ENCODE data around the gene PAPSS1. TPM values are rescaled to one million over a fixed set of nuclear protein-coding genes. Genes with fewer than 3 reads are reported as not detected.

Gene PAPSS1
- total RNA-seq, 2 donors from 2014 or later, result 20.0 to 29.8 TPM

GRCh38 chr4:107589269-107589668 is 130.8 kb downstream of the PAPSS1 start:
- no peaks in the 10 kb centered on the region for H3K36me3 ChIP-seq
- ATAC-seq (ENCODE audit: insufficient number of reproducible peaks, low FRiP score, low read depth) (no peak), DNase-seq (ENCODE audit: low spot score) (no peak)
- TF ChIP-seq CTCF (IDR thresholded peaks at IDR 0.05), result no peak
- H3K4me3 ChIP-seq, result no peak overlapping the region
- no peaks in the 10 kb centered on the region for H3K27me3 ChIP-seq (replicated peaks; ENCODE audit: insufficient read depth)
- no peak overlapping the region for H3K27ac ChIP-seq
- peaks cover 7% of the 10 kb centered on the region for H3K9me3 ChIP-seq
- H3K4me1 ChIP-seq (ENCODE audit: control insufficient read depth in 1 of 2, low read depth in 2 of 2), result no peaks in the 10 kb centered on the region

GRCh38 chr4:107586371-107586770 is 133.7 kb downstream of the PAPSS1 start:
- H3K27ac ChIP-seq, result no peak overlapping the region
- H3K9me3 ChIP-seq, result peaks cover 7% of the 10 kb centered on the region
- H3K4me3 ChIP-seq, result no peak overlapping the region
- no peak for DNase-seq (ENCODE audit: low spot score)
- no peaks in the 10 kb centered on the region for H3K27me3 ChIP-seq (replicated peaks; ENCODE audit: insufficient read depth)
- H3K4me1 ChIP-seq (ENCODE audit: control insufficient read depth in 1 of 2, low read depth in 2 of 2), result no peaks in the 10 kb centered on the region
- H3K36me3 ChIP-seq, result no peaks in the 10 kb centered on the region
- TF ChIP-seq CTCF (IDR thresholded peaks at IDR 0.05), result no peak
- ATAC-seq (ENCODE audit: insufficient number of reproducible peaks, low FRiP score, low read depth), result no peak

- DNase-seq (ENCODE audit: low spot score), result no peak
- Histone ChIP-seq H3K9me3 (no peaks in the 10 kb centered on the region), H3K4me1 (ENCODE audit: control insufficient read depth in 1 of 2, low read depth in 2 of 2) (no peaks in the 10 kb centered on the region), H3K27ac (no peak overlapping the region), H3K27me3 (replicated peaks; ENCODE audit: insufficient read depth) (no peaks in the 10 kb centered on the region), H3K4me3 (no peak overlapping the region), H3K36me3 (no peaks in the 10 kb centered on the region)
- no peak for TF ChIP-seq CTCF (IDR thresholded peaks at IDR 0.05)
- ATAC-seq (ENCODE audit: insufficient number of reproducible peaks, low FRiP score, low read depth), result no peak
These were observed 140.9 kb downstream of the PAPSS1 start for GRCh38 chr4:107579099-107579498.

GRCh38 chr4:107578321-107578720 is 141.7 kb downstream of the PAPSS1 start:
- no peak overlapping the region for H3K4me3 ChIP-seq
- H3K9me3 ChIP-seq, result no peaks in the 10 kb centered on the region
- no peaks in the 10 kb centered on the region for H3K27me3 ChIP-seq (replicated peaks; ENCODE audit: insufficient read depth)
- H3K36me3 ChIP-seq, result no peaks in the 10 kb centered on the region
- ATAC-seq (ENCODE audit: insufficient number of reproducible peaks, low FRiP score, low read depth) (no peak), DNase-seq (ENCODE audit: low spot score) (no peak)
- no peak for TF ChIP-seq CTCF (IDR thresholded peaks at IDR 0.05)
- no peak overlapping the region for H3K27ac ChIP-seq
- H3K4me1 ChIP-seq (ENCODE audit: control insufficient read depth in 1 of 2, low read depth in 2 of 2), result no peaks in the 10 kb centered on the region

- H3K4me1 ChIP-seq (ENCODE audit: control insufficient read depth in 1 of 2, low read depth in 2 of 2), result no peaks in the 10 kb centered on the region
- no peak for ATAC-seq (ENCODE audit: insufficient number of reproducible peaks, low FRiP score, low read depth)
- no peak for DNase-seq (ENCODE audit: low spot score)
- no peak for TF ChIP-seq CTCF (IDR thresholded peaks at IDR 0.05)
- no peaks in the 10 kb centered on the region for H3K9me3 ChIP-seq
- H3K27me3 ChIP-seq (replicated peaks; ENCODE audit: insufficient read depth), result no peaks in the 10 kb centered on the region
- no peak overlapping the region for H3K27ac ChIP-seq
- H3K36me3 ChIP-seq, result no peaks in the 10 kb centered on the region
- no peak overlapping the region for H3K4me3 ChIP-seq
These were observed 142.3 kb downstream of the PAPSS1 start for GRCh38 chr4:107577743-107578142.

All from thoracic aorta (tissue), 2 donors.